Duodenal mucosa (tissue), 2 donors: ENCODE data around the gene ECEL1.

Source experiments
- H3K27ac ChIP-seq: one replicate; pipeline ENCODE4 v1.7.0; 2013; ENCODE audit warnings: low read depth, low read length
- H3K27me3 ChIP-seq, 2 donors: one replicate each; pipeline ENCODE4 v1.7.0; 2013; ENCODE audit warnings: low read length in 2 of 2, control low read depth in 1 of 2; ENCODE audit not compliant: insufficient read depth in 2 of 2, control insufficient read depth in 1 of 2
- H3K36me3 ChIP-seq, 2 donors: one replicate each; pipeline ENCODE4 v1.7.0; 2013; ENCODE audit warnings: low read length in 2 of 2, control low read depth in 1 of 2; ENCODE audit not compliant: insufficient read depth in 2 of 2, control insufficient read depth in 1 of 2
- H3K4me1 ChIP-seq, 2 donors: one replicate each; pipeline ENCODE4 v1.7.0; 2013; ENCODE audit warnings: low read length in 2 of 2, control low read depth in 1 of 2; ENCODE audit not compliant: insufficient read depth in 2 of 2, control insufficient read depth in 1 of 2
- H3K4me3 ChIP-seq, 2 donors: one replicate each; pipeline ENCODE4 v1.7.0; 2013; ENCODE audit warnings: low read length in 2 of 2, low read depth in 1 of 2
- H3K9ac ChIP-seq, 2 donors: one replicate each; pipeline ENCODE4 v1.7.0; 2013; ENCODE audit warnings: low read length in 2 of 2, low read depth in 1 of 2
- H3K9me3 ChIP-seq, 2 donors: one replicate each; pipeline ENCODE4 v1.7.0; 2013; ENCODE audit warnings: low read length in 2 of 2, control low read depth in 1 of 2; ENCODE audit not compliant: control insufficient read depth in 1 of 2

Gene ECEL1

DNA sequence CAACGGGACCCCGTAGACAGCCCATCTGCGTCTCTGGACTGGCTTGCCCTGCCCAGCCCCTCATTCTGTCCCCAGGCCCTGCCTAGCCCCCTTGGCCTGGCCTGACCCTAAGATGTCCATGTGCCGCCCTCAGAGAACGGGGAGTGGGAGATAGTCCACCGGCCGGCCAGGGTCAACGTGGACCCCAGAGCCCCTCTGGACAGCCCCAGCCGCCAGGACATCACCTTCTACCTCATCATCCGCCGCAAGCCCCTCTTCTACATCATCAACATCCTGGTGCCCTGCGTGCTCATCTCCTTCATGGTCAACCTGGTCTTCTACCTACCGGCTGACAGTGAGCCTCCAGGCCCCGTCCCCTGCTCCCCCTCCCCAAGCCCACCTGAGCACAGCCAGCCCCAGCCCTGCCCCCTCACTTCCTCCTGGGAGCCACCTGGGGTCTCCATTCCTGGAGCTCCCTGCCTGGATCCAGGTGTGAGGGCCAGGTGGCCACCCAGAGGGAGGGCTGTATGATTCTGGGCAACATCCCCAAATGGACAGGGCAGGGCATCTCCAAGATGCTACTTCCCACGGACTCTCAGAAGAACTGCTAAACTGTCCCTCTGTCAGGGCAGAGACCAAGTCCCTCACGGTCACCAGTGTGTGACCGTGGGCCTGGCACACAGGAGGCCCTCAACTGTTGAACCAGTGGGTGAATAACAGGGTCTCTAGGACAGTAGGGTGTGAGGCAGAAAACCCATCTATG, 42.3 kb upstream of the ECEL1 start:
- no peak overlapping the region for H3K4me3 ChIP-seq
- no peak overlapping the region for H3K9ac ChIP-seq
- H3K27ac ChIP-seq = no peak overlapping the region
- peaks cover under 1 to 5% of the 10 kb centered on the region in 2 donors for H3K27me3 ChIP-seq
- H3K4me1 ChIP-seq = no peaks in the 10 kb centered on the region
- H3K9me3 ChIP-seq = no peaks in the 10 kb centered on the region
- no peaks in the 10 kb centered on the region for H3K36me3 ChIP-seq

DNA sequence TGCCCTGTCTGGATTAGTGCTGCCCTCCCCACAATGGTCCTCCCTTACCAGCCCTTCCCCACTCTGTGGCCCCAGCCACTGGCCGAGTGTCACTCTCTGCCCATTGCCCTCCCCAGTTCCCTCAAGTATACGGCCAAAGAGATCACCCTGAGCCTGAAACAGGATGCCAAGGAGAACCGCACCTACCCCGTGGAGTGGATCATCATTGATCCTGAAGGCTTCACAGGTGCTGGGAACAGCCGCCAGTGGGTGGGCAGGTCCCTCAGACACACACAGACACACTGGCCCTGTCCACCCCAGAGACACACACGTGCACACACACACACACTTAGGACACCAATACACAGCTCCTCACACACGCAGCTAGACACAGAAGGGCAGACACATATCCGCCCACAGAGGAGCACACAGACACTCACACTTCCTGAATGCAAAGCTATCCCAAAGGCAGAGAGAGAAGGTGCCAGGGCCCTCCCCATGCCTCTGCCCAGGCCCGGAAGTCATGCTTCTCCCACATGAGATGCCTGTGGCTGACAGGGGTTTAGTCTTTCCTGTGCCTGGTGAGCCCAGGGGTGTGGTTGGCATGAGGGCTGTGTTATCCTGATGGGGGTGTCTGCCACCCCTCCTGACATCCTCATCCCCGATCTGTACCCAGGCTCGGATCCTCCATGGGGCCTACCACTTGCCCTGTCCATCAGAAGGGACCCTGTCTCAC, 41.3 kb upstream of the ECEL1 start:
- no peak overlapping the region for H3K4me3 ChIP-seq
- H3K27ac ChIP-seq = no peak overlapping the region
- no peaks in the 10 kb centered on the region for H3K9me3 ChIP-seq
- H3K27me3 ChIP-seq = peaks cover 10 to 14% of the 10 kb centered on the region in 2 donors
- no peaks in the 10 kb centered on the region for H3K36me3 ChIP-seq
- H3K9ac ChIP-seq = no peak overlapping the region
- H3K4me1 ChIP-seq = peaks cover 0 to 5% of the 10 kb centered on the region in 2 donors

- Histone ChIP-seq H3K9ac (no peak overlapping the region), H3K36me3 (no peaks in the 10 kb centered on the region), H3K27me3 (peaks cover 20 to 24% of the 10 kb centered on the region in 2 donors), H3K4me1 (peaks cover 0 to 5% of the 10 kb centered on the region in 2 donors), H3K27ac (no peak overlapping the region), H3K4me3 (no peak overlapping the region), H3K9me3 (no peaks in the 10 kb centered on the region)
Measured at GRCh38 chr2:232527905-232528470, 40.4 kb upstream of the ECEL1 start.

DNA sequence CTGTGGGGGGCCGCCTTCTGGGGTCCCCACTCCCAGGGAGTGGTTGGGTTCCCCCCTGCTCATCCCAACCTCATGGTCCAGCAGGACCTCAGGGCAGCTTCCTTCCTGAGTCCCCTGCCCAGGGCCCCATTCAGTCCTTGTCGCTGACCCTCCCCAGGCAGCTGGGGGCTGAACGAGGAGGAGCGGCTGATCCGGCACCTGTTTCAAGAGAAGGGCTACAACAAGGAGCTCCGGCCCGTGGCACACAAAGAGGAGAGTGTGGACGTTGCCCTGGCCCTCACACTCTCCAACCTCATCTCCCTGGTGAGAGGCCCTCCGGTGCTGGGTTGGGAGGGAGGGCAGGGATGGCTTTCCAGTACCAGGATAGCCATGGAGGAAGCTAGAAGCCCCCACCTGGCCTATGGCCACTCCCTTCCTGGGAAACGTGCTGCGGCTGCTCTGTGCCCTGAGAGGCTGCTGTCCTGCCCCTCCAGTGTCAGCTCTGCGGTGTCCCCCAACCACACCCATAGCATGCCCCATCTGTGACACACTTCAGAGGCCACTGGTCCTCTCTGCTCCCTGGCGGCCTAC, 38.8 kb upstream of the ECEL1 start:
- Histone ChIP-seq H3K4me1 (peaks cover 0 to 5% of the 10 kb centered on the region in 2 donors), H3K9me3 (no peaks in the 10 kb centered on the region), H3K4me3 (no peak overlapping the region), H3K9ac (no peak overlapping the region), H3K36me3 (no peaks in the 10 kb centered on the region), H3K27me3 (peaks cover 32 to 33% of the 10 kb centered on the region in 2 donors), H3K27ac (no peak overlapping the region)

DNA sequence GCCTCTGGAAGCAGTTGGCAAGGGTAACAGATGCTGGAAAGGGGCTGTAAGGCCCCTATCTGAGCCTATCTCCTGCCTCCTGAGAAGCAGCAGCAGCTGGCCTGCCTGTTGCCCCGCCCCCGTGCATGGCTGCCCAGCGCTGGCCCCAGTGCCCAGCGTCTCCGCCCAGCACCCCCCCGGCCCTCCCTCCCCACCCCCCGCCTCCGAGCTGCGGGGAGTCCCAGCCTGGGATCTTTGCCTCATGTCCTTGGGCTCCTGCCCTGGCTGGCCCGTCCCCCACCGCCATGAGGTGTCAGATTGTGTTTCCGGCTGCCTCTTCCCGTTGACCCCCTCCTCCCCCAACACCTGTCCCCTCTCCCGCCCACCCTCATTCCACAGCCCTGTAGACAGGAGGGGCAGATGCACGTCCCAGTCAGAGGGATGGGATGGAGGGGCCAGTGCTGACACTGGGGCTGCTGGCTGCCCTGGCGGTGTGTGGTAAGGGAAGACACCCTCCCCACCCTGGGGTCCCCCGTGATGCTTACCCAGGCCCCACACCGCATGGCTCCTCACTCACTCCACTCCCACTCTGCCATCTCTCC, 38.2 kb upstream of the ECEL1 start, which contains the start of gene CHRND:
TSS of gene CHRND (plus strand) at position 370 of the 581 bp plus-strand sequence. CDS start at position 426, 56 bp downstream.
- Histone ChIP-seq H3K4me1 (peaks cover 0 to 5% of the 10 kb centered on the region in 2 donors), H3K4me3 (no peak within 1 kb of the TSS), H3K36me3 (no peaks in the 10 kb centered on the region), H3K27me3 (peaks cover 35 to 39% of the 10 kb centered on the region in 2 donors), H3K9me3 (no peaks in the 10 kb centered on the region), H3K9ac (no peak within 1 kb of the TSS), H3K27ac (no peak within 1 kb of the TSS)

GRCh38 chr2:232525199-232525598, 37.6 kb upstream of the ECEL1 start:
- no peak overlapping the region for H3K9ac ChIP-seq
- no peaks in the 10 kb centered on the region for H3K36me3 ChIP-seq
- no peak overlapping the region for H3K27ac ChIP-seq
- peaks cover 35 to 43% of the 10 kb centered on the region in 2 donors for H3K27me3 ChIP-seq
- peaks cover 0 to 5% of the 10 kb centered on the region in 2 donors for H3K4me1 ChIP-seq
- no peaks in the 10 kb centered on the region for H3K9me3 ChIP-seq
- H3K4me3 ChIP-seq = no peak overlapping the region

- Histone ChIP-seq H3K36me3 (no peaks in the 10 kb centered on the region), H3K4me1 (peaks cover 0 to 5% of the 10 kb centered on the region in 2 donors), H3K9me3 (no peaks in the 10 kb centered on the region), H3K27ac (no peak overlapping the region), H3K4me3 (no peak overlapping the region), H3K27me3 (peaks cover 35 to 45% of the 10 kb centered on the region in 2 donors), H3K9ac (no peak overlapping the region)
Measured at GRCh38 chr2:232524771-232525170, 37.1 kb upstream of the ECEL1 start.

DNA sequence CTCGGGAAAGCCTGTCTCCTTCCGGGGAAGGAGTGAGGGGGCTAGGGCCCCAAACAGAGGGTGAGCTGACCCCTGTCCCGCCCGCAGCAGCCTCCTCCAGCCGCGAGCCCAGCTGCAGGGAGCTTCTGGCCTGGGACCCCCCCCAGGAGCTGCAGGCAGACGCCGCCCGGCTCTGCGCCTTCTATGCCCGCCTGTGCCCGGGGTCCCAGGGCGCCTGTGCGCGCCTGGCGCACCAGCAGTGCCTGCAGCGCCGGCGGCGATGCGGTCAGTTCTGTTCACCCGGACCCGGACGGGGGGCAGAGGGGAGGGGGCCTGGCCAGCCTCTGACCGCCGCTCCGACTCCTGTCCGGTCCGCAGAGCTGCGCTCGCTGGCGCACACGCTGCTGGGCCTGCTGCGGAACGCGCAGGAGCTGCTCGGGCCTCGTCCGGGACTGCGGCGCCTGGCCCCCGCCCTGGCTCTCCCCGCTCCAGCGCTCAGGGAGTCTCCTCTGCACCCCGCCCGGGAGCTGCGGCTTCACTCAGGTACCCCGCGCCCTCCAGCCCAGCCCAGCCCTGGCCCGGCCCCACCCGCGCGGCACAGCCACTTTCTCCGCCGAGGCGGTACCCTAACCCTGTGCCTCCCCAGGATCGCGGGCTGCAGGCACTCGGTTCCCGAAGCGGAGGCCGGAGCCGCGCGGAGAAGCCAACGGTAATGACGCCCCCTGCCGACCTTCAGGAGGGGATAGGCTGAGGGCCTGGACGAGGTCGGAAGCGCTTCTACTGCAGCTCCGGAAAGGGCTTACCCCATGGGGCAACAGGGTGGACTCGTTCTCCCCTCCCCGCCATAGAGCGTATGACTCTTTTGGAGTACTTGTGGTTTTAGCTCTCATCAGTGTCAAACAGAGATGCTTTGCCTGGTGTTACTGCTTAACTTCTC, 36.3 kb upstream of the ECEL1 start:
- Histone ChIP-seq H3K9ac (no peak overlapping the region), H3K36me3 (no peaks in the 10 kb centered on the region), H3K9me3 (no peaks in the 10 kb centered on the region), H3K27me3 (peaks cover 35 to 45% of the 10 kb centered on the region in 2 donors), H3K27ac (no peak overlapping the region), H3K4me3 (no peak overlapping the region), H3K4me1 (peaks cover 0 to 5% of the 10 kb centered on the region in 2 donors)

- Histone ChIP-seq H3K9me3 (no peaks in the 10 kb centered on the region), H3K27ac (no peak overlapping the region), H3K36me3 (no peaks in the 10 kb centered on the region), H3K4me3 (no peak overlapping the region), H3K4me1 (peaks cover 0 to 5% of the 10 kb centered on the region in 2 donors), H3K27me3 (peaks cover 35 to 42% of the 10 kb centered on the region in 2 donors), H3K9ac (no peak overlapping the region)
Measured at GRCh38 chr2:232523402-232523681, 35.7 kb upstream of the ECEL1 start.
